Measurements from ENCODE around the gene GABPA. TPM values are rescaled to one million over a fixed set of nuclear protein-coding genes. Genes with fewer than 3 reads are reported as not detected.
A peak's percentile ranks its signal among the peaks of the same experiment; 100 is the strongest.
"Not testable (repeated sequence)": the region's sequence is repeated elsewhere in the genome, so short reads cannot be mapped to it uniquely, and the experiment has no call there.

Gene GABPA
- 26.3 TPM for polyA plus RNA-seq
- long read RNA-seq, donor 1, full-length matches to known transcripts = 4 of 4 reads
- long read RNA-seq, donor 1, partial matches to known transcripts = 0 of 4 reads
- long read RNA-seq, donor 1, other reads (novel, unspliced or antisense) = 0 of 4 reads
- long read RNA-seq, donor 2, full-length matches to known transcripts = 6 of 6 reads
- long read RNA-seq, donor 2, partial matches to known transcripts = 0 of 6 reads
- long read RNA-seq, donor 2, other reads (novel, unspliced or antisense) = 0 of 6 reads
- long read RNA-seq, donor 3, full-length matches to known transcripts = 9 of 9 reads
- long read RNA-seq, donor 3, partial matches to known transcripts = 0 of 9 reads
- long read RNA-seq, donor 3, other reads (novel, unspliced or antisense) = 0 of 9 reads
- long read RNA-seq, donor 4, full-length matches to known transcripts = 1 of 1 reads
- long read RNA-seq, donor 4, partial matches to known transcripts = 0 of 1 reads
- long read RNA-seq, donor 4, other reads (novel, unspliced or antisense) = 0 of 1 reads
- long read RNA-seq, donor 5, full-length matches to known transcripts = 3 of 3 reads
- long read RNA-seq, donor 5, partial matches to known transcripts = 0 of 3 reads
- long read RNA-seq, donor 5, other reads (novel, unspliced or antisense) = 0 of 3 reads
- long read RNA-seq, donor 6, full-length matches to known transcripts = 7 of 7 reads
- long read RNA-seq, donor 6, partial matches to known transcripts = 0 of 7 reads
- long read RNA-seq, donor 6, other reads (novel, unspliced or antisense) = 0 of 7 reads
- long read RNA-seq, donor 7, full-length matches to known transcripts = 3 of 3 reads
- long read RNA-seq, donor 7, partial matches to known transcripts = 0 of 3 reads
- long read RNA-seq, donor 7, other reads (novel, unspliced or antisense) = 0 of 3 reads
- long read RNA-seq, donor 8, full-length matches to known transcripts = 10 of 1,484 reads
- long read RNA-seq, donor 8, partial matches to known transcripts = 689 of 1,484 reads
- long read RNA-seq, donor 8, other reads (novel, unspliced or antisense) = 785 of 1,484 reads
- long read RNA-seq, donor 9, full-length matches to known transcripts = 4 of 11 reads
- long read RNA-seq, donor 9, partial matches to known transcripts = 7 of 11 reads
- long read RNA-seq, donor 9, other reads (novel, unspliced or antisense) = 0 of 11 reads
- long read RNA-seq, donor 10, full-length matches to known transcripts = 7 of 7 reads
- long read RNA-seq, donor 10, partial matches to known transcripts = 0 of 7 reads
- long read RNA-seq, donor 10, other reads (novel, unspliced or antisense) = 0 of 7 reads
- long read RNA-seq, donor 11, full-length matches to known transcripts = 4 of 4 reads
- long read RNA-seq, donor 11, partial matches to known transcripts = 0 of 4 reads
- long read RNA-seq, donor 11, other reads (novel, unspliced or antisense) = 0 of 4 reads

GRCh38 chr21:25734904-25735645 is at the start of gene GABPA, which contains the start of gene ATP5PF:
Gene GABPA (plus strand): TSS chr21:25734972. CDS start chr21:25741599, 6,627 bp downstream.
Gene ATP5PF (minus strand): TSS chr21:25734904. CDS start chr21:25729794, 5,110 bp downstream.
- Histone ChIP-seq H3K4me1 (ENCODE audit: control insufficient read depth, insufficient read depth, low read length) (no peaks in the 10 kb centered on the region), H3K27me3 (ENCODE audit: control insufficient read depth, insufficient read depth, low read length) (no peaks in the 10 kb centered on the region), H3K9me3 (ENCODE audit: control insufficient read depth, low read depth, low read length) (no peaks in the 10 kb centered on the region), H3K36me3 (ENCODE audit: control insufficient read depth, insufficient read depth, low read length) (peaks cover 15% of the 10 kb centered on the region), H3K4me3 (ENCODE audit: low read length) (peak within 1 kb of the TSS; percentile 92), H3K27ac (ENCODE audit: low read length) (peak within 1 kb of the TSS; percentile 99)
- 0% methylated on average over 3 of the region's 64 CpGs for WGBS (ENCODE audit: insufficient coverage, low lambda C conversion rate)
- DNase-seq = peak; percentile 99

- no peak for DNase-seq
- H3K4me3 ChIP-seq (ENCODE audit: low read length) = no peak overlapping the region
- H3K4me1 ChIP-seq (ENCODE audit: control insufficient read depth, insufficient read depth, low read length) = no peaks in the 10 kb centered on the region
- H3K9me3 ChIP-seq (ENCODE audit: control insufficient read depth, low read depth, low read length) = no peaks in the 10 kb centered on the region
- no peaks in the 10 kb centered on the region for H3K27me3 ChIP-seq (ENCODE audit: control insufficient read depth, insufficient read depth, low read length)
- WGBS (ENCODE audit: insufficient coverage, low lambda C conversion rate) = no CpG with 5 or more reads among the region's 4 CpGs
- no peaks in the 10 kb centered on the region for H3K36me3 ChIP-seq (ENCODE audit: control insufficient read depth, insufficient read depth, low read length)
- no peak overlapping the region for H3K27ac ChIP-seq (ENCODE audit: low read length)
Observed at GRCh38 chr21:25687787-25688186, 47.0 kb upstream of the GABPA start.

- Histone ChIP-seq H3K4me1 (ENCODE audit: control insufficient read depth, insufficient read depth, low read length) (no peaks in the 10 kb centered on the region), H3K4me3 (ENCODE audit: low read length) (no peak overlapping the region), H3K27ac (ENCODE audit: low read length) (no peak overlapping the region), H3K9me3 (ENCODE audit: control insufficient read depth, low read depth, low read length) (no peaks in the 10 kb centered on the region), H3K36me3 (ENCODE audit: control insufficient read depth, insufficient read depth, low read length) (no peaks in the 10 kb centered on the region), H3K27me3 (ENCODE audit: control insufficient read depth, insufficient read depth, low read length) (no peaks in the 10 kb centered on the region)
- DNase-seq = no peak
- WGBS (ENCODE audit: insufficient coverage, low lambda C conversion rate) = no CpG with 5 or more reads among the region's 9 CpGs
Observed at GRCh38 chr21:25688275-25689155, 46.3 kb upstream of the GABPA start.

GRCh38 chr21:25689226-25689625 is 45.5 kb upstream of the GABPA start:
- Histone ChIP-seq H3K4me3 (ENCODE audit: low read length) (no peak overlapping the region), H3K4me1 (ENCODE audit: control insufficient read depth, insufficient read depth, low read length) (no peaks in the 10 kb centered on the region), H3K27me3 (ENCODE audit: control insufficient read depth, insufficient read depth, low read length) (no peaks in the 10 kb centered on the region), H3K9me3 (ENCODE audit: control insufficient read depth, low read depth, low read length) (no peaks in the 10 kb centered on the region), H3K27ac (ENCODE audit: low read length) (no peak overlapping the region), H3K36me3 (ENCODE audit: control insufficient read depth, insufficient read depth, low read length) (no peaks in the 10 kb centered on the region)
- no CpG with 5 or more reads among the region's 1 CpG for WGBS (ENCODE audit: insufficient coverage, low lambda C conversion rate)
- DNase-seq = no peak

- DNase-seq = no peak
- no peaks in the 10 kb centered on the region for H3K4me1 ChIP-seq (ENCODE audit: control insufficient read depth, insufficient read depth, low read length)
- no peak overlapping the region for H3K27ac ChIP-seq (ENCODE audit: low read length)
- H3K4me3 ChIP-seq (ENCODE audit: low read length) = no peak overlapping the region
- H3K36me3 ChIP-seq (ENCODE audit: control insufficient read depth, insufficient read depth, low read length) = no peaks in the 10 kb centered on the region
- H3K9me3 ChIP-seq (ENCODE audit: control insufficient read depth, low read depth, low read length) = peaks cover 3% of the 10 kb centered on the region
- no CpG with 5 or more reads among the region's 3 CpGs for WGBS (ENCODE audit: insufficient coverage, low lambda C conversion rate)
- H3K27me3 ChIP-seq (ENCODE audit: control insufficient read depth, insufficient read depth, low read length) = no peaks in the 10 kb centered on the region
Observed at GRCh38 chr21:25691976-25692375, 42.8 kb upstream of the GABPA start.

GRCh38 chr21:25695461-25695860 is 39.3 kb upstream of the GABPA start:
- H3K27ac ChIP-seq (ENCODE audit: low read length); H3K4me3 ChIP-seq (ENCODE audit: low read length); DNase-seq; H3K4me1 ChIP-seq (ENCODE audit: control insufficient read depth, insufficient read depth, low read length); H3K36me3 ChIP-seq (ENCODE audit: control insufficient read depth, insufficient read depth, low read length); H3K27me3 ChIP-seq (ENCODE audit: control insufficient read depth, insufficient read depth, low read length); H3K9me3 ChIP-seq (ENCODE audit: control insufficient read depth, low read depth, low read length): not testable (repeated sequence)
- no CpG with 5 or more reads among the region's 36 CpGs for WGBS (ENCODE audit: insufficient coverage, low lambda C conversion rate)

- DNase-seq = no peak
- peaks cover 3% of the 10 kb centered on the region for H3K9me3 ChIP-seq (ENCODE audit: control insufficient read depth, low read depth, low read length)
- H3K4me1 ChIP-seq (ENCODE audit: control insufficient read depth, insufficient read depth, low read length) = no peaks in the 10 kb centered on the region
- no peaks in the 10 kb centered on the region for H3K27me3 ChIP-seq (ENCODE audit: control insufficient read depth, insufficient read depth, low read length)
- no peak overlapping the region for H3K4me3 ChIP-seq (ENCODE audit: low read length)
- WGBS (ENCODE audit: insufficient coverage, low lambda C conversion rate) = no CpG with 5 or more reads among the region's 1 CpG
- H3K36me3 ChIP-seq (ENCODE audit: control insufficient read depth, insufficient read depth, low read length) = no peaks in the 10 kb centered on the region
- H3K27ac ChIP-seq (ENCODE audit: low read length) = no peak overlapping the region
Observed at GRCh38 chr21:25700741-25701140, 34.0 kb upstream of the GABPA start.

GRCh38 chr21:25701529-25701928 is 33.2 kb upstream of the GABPA start:
- no peak for DNase-seq
- 93% methylated on average over 3 of the region's 4 CpGs for WGBS (ENCODE audit: insufficient coverage, low lambda C conversion rate)
- H3K27ac ChIP-seq (ENCODE audit: low read length) = no peak overlapping the region

More at GRCh38 chr21:25701529-25701928, 33.2 kb upstream of the GABPA start:
- no peaks in the 10 kb centered on the region for H3K36me3 ChIP-seq (ENCODE audit: control insufficient read depth, insufficient read depth, low read length)
- H3K4me3 ChIP-seq (ENCODE audit: low read length) = no peak overlapping the region
- H3K9me3 ChIP-seq (ENCODE audit: control insufficient read depth, low read depth, low read length) = no peaks in the 10 kb centered on the region
- no peaks in the 10 kb centered on the region for H3K4me1 ChIP-seq (ENCODE audit: control insufficient read depth, insufficient read depth, low read length)
- no peaks in the 10 kb centered on the region for H3K27me3 ChIP-seq (ENCODE audit: control insufficient read depth, insufficient read depth, low read length)

All from large intestine (tissue), 12 donors.